ENCODE results near the gene C4BPA. TPM values are rescaled to one million over a fixed set of nuclear protein-coding genes. Genes with fewer than 3 reads are reported as not detected.

C4BPA gene
- total and polyA plus RNA-seq, 10 of the 15 experiments (the other 5 are each of a cell fraction or from before 2014, with no cell fraction given): 0.31 TPM; not detected in 9

DNA sequence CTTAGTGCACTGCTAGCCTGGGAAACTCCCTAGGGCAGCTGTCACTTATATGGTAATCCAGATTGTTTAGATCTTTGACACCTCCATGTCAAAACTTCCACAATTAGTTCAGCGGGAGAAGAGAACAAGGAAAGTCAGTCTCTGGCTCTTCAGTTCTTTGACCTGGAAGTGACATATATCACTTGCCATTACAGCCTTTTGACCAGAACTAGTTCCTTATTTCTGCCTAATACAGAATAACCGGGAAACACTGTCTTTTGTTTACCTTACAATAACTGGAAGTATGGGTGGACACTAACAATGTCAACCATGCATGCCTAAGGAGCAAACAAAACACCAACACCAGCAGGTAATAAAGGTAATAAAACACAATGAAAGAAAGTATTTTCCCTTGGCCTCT lies 68.3 kb downstream of the C4BPA start:
- no peaks in the 10 kb centered on the region for H4K20me1 ChIP-seq (ENCODE audit: control insufficient read depth, insufficient read depth)
- ChIA-PET RAD21 (ENCODE audit: unreplicated experiment) (no interaction called here), POLR2A (no interaction called here), CTCF (no interaction called here), SMC1A (ENCODE audit: uncharacterized antibody, unreplicated experiment) (no interaction called here)
- FAIRE-seq (no peak), DNase-seq (ENCODE audit: low read depth, low spot score) (no peak), ATAC-seq (no peak)
- no peaks in the 10 kb centered on the region for H3K4me1 ChIP-seq (ENCODE audit: control insufficient read depth, insufficient read depth, low read length)
- in situ Hi-C loops (cut with MboI): no loop called here
- H3K9ac ChIP-seq (ENCODE audit: control insufficient read depth, insufficient read depth, low read length): no peak overlapping the region
- H3K27ac ChIP-seq (ENCODE audit: control insufficient read depth, insufficient read depth): no peak overlapping the region
- H3K4me2 ChIP-seq (ENCODE audit: control insufficient read depth, insufficient read depth): no peak overlapping the region
- intact Hi-C loops (cut with micrococcal nuclease; ENCODE audit: unreplicated experiment): no loop called here
- no peak overlapping the region for H2AFZ ChIP-seq (ENCODE audit: control insufficient read depth, low read depth, low read length)
- H3K9me3 ChIP-seq (replicated peaks; ENCODE audit: control insufficient read depth, insufficient read depth, low read length): no peaks in the 10 kb centered on the region; the same call in 2 of the 3 replicates
- H3K79me2 ChIP-seq (ENCODE audit: control insufficient read depth, insufficient read depth, low read length): no peaks in the 10 kb centered on the region
- no peak overlapping the region for H3K4me3 ChIP-seq
- TF ChIP-seq SMAD5 (IDR thresholded peaks at IDR 0.05; ENCODE audit: low read depth) (no peak), TCF7 (IDR thresholded peaks at IDR 0.05; ENCODE audit: borderline replicate concordance) (no peak), SMARCA5 (IDR thresholded peaks at IDR 0.05) (no peak)
- TF ChIP-seq, protein P1, sequence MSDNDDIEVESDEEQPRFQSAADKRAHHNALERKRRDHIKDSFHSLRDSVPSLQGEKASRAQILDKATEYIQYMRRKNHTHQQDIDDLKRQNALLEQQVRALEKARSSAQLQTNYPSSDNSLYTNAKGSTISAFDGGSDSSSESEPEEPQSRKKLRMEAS (IDR thresholded peaks at IDR 0.05; ENCODE audit: low read depth, low read length): no peak
- TF ChIP-seq, protein P2, sequence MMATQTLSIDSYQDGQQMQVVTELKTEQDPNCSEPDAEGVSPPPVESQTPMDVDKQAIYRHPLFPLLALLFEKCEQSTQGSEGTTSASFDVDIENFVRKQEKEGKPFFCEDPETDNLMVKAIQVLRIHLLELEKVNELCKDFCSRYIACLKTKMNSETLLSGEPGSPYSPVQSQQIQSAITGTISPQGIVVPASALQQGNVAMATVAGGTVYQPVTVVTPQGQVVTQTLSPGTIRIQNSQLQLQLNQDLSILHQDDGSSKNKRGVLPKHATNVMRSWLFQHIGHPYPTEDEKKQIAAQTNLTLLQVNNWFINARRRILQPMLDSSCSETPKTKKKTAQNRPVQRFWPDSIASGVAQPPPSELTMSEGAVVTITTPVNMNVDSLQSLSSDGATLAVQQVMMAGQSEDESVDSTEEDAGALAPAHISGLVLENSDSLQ (IDR thresholded peaks at IDR 0.05): 0 out of 2 replicates have a peak, but pooled peaks have one; percentile 12
- no peaks in the 10 kb centered on the region for H3K36me3 ChIP-seq (ENCODE audit: control insufficient read depth in 2 of 2, insufficient read depth in 2 of 2, low read length in 1 of 2)
- WGBS (ENCODE audit: insufficient coverage, insufficient replicate concordance, low lambda C conversion rate, missing lambda C conversion rate): 52% methylated on average over 2 of the region's 2 CpGs
- no peaks in the 10 kb centered on the region for H3K27me3 ChIP-seq (replicated peaks in 1 of 2; ENCODE audit: control insufficient read depth in 2 of 2, insufficient read depth in 2 of 2, low read length in 1 of 2)
- no TSS peak for BruUV-seq (replicated peaks)

DNA sequence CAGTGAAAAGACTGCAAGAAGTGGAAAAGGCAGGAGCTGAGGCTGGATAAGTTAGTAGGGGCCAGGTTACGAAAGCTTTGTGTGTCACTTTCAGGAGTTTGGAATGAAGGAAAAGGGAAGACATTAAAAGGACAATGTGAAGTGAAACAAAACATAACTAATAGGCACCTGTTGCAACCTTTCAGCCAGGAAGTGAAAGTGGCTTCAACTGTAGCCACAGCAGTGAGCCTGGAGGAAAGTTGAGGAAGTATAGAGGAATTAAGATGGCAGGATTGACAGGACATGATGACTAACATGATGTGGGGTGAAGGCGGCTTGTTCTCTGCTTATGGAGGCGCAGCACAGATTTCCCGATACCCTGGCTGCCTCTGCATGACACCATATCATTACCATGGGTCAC lies 68.9 kb downstream of the C4BPA start:
- no peak for TF ChIP-seq STAT3 (IDR thresholded peaks at IDR 0.05; ENCODE audit: low read depth, low read length)
- 0 out of 2 replicates have a peak, but pooled peaks have one; percentile 16 for TF ChIP-seq EED (IDR thresholded peaks at IDR 0.05; ENCODE audit: low read depth)
- Histone ChIP-seq H4K20me1 (ENCODE audit: control insufficient read depth, insufficient read depth) (no peaks in the 10 kb centered on the region), H3K36me3 (ENCODE audit: control insufficient read depth in 2 of 2, insufficient read depth in 2 of 2, low read length in 1 of 2) (no peaks in the 10 kb centered on the region), H3K4me2 (ENCODE audit: control insufficient read depth, insufficient read depth) (no peak overlapping the region), H3K9ac (ENCODE audit: control insufficient read depth, insufficient read depth, low read length) (no peak overlapping the region), H3K79me2 (ENCODE audit: control insufficient read depth, insufficient read depth, low read length) (no peaks in the 10 kb centered on the region), H2AFZ (ENCODE audit: control insufficient read depth, low read depth, low read length) (no peak overlapping the region), H3K27ac (ENCODE audit: control insufficient read depth, insufficient read depth) (no peak overlapping the region), H3K9me3 (replicated peaks; ENCODE audit: control insufficient read depth, insufficient read depth, low read length) (no peaks in the 10 kb centered on the region; the same call in 2 of the 3 replicates), H3K4me1 (ENCODE audit: control insufficient read depth, insufficient read depth, low read length) (no peaks in the 10 kb centered on the region), H3K4me3 (no peak overlapping the region), H3K27me3 (replicated peaks in 1 of 2; ENCODE audit: control insufficient read depth in 2 of 2, insufficient read depth in 2 of 2, low read length in 1 of 2) (no peaks in the 10 kb centered on the region)
- RAD21 ChIA-PET (ENCODE audit: unreplicated experiment): no interaction called here
- in situ Hi-C loops (cut with MboI): no loop called here
- CTCF ChIA-PET: no interaction called here
- intact Hi-C loops (cut with micrococcal nuclease; ENCODE audit: unreplicated experiment): no loop called here
- ATAC-seq (no peak), FAIRE-seq (no peak), DNase-seq (ENCODE audit: low read depth, low spot score) (no peak)
- 85% methylated on average over 4 of the region's 4 CpGs for WGBS (ENCODE audit: insufficient coverage, insufficient replicate concordance, low lambda C conversion rate, missing lambda C conversion rate)
- POLR2A ChIA-PET: no interaction called here
- SMC1A ChIA-PET (ENCODE audit: uncharacterized antibody, unreplicated experiment): no interaction called here
- no TSS peak for BruUV-seq (replicated peaks)
